ENCODE results near the gene CETN1.
A peak's percentile ranks its signal among the peaks of the same experiment; 100 is the strongest.

CETN1 gene

GRCh38 chr18:577643-578375 lies 2.4 kb upstream of the CETN1 start:
- DNase-seq, result no peak

GRCh38 chr18:579238-579637 lies 942 bp upstream of the CETN1 start:
- DNase-seq, result no peak

GRCh38 chr18:581096-581495 lies 916 bp downstream of the CETN1 start:
- no peak for DNase-seq

GRCh38 chr18:582465-582864 lies 2.3 kb downstream of the CETN1 start:
- DNase-seq, result no peak

GRCh38 chr18:595068-595467 lies 14.9 kb downstream of the CETN1 start:
- no peak for DNase-seq

- DNase-seq, result no peak
These were observed 15.4 kb downstream of the CETN1 start for GRCh38 chr18:595571-595970.

GRCh38 chr18:596288-596881 lies 16.2 kb downstream of the CETN1 start:
- peak; percentile 87 for DNase-seq

GRCh38 chr18:598124-598589 lies 18.0 kb downstream of the CETN1 start:
- no peak for DNase-seq

- DNase-seq, result no peak
These were observed 19.9 kb downstream of the CETN1 start for GRCh38 chr18:600107-600506.

- no peak for DNase-seq
These were observed 24.6 kb downstream of the CETN1 start for GRCh38 chr18:604771-605170.

GRCh38 chr18:607930-608329 lies 27.8 kb downstream of the CETN1 start:
- no peak for DNase-seq

GRCh38 chr18:610214-610928 lies 30.2 kb downstream of the CETN1 start:
- DNase-seq, result no peak

- DNase-seq, result no peak
These were observed 32.0 kb downstream of the CETN1 start for GRCh38 chr18:612156-612555.

GRCh38 chr18:614193-614592 lies 34.0 kb downstream of the CETN1 start:
- DNase-seq, result no peak

GRCh38 chr18:615092-615521 lies 34.9 kb downstream of the CETN1 start:
- no peak for DNase-seq

- DNase-seq, result no peak
These were observed 35.6 kb downstream of the CETN1 start for GRCh38 chr18:615773-616172.

- peak; percentile 42 for DNase-seq
These were observed 36.3 kb downstream of the CETN1 start for GRCh38 chr18:616380-616995.

GRCh38 chr18:617970-618504 lies 37.9 kb downstream of the CETN1 start:
- DNase-seq, result no peak

GRCh38 chr18:618618-619017 lies 38.4 kb downstream of the CETN1 start:
- no peak for DNase-seq

GRCh38 chr18:621291-622043 lies 41.3 kb downstream of the CETN1 start:
- DNase-seq, result no peak

GRCh38 chr18:622289-622688 lies 42.1 kb downstream of the CETN1 start:
- DNase-seq, result no peak

Measured in NCI-H345 (cell line).